ENCODE data around the gene AMN1. TPM values are rescaled to one million over a fixed set of nuclear protein-coding genes. Genes with fewer than 3 reads are reported as not detected.
A peak's percentile ranks its signal among the peaks of the same experiment; 100 is the strongest.

Gene AMN1
- total RNA-seq, 6 donors from 2014 or later: 2.1 to 15.9 (median 5.7) TPM

- H3K4me3 ChIP-seq: no peak overlapping the region
- peaks cover 2 to 5% (median 4%) of the 10 kb centered on the region in 4 donors for H3K9me3 ChIP-seq
- peaks cover 0 to 3% (median 0%) of the 10 kb centered on the region in 4 donors for H3K4me1 ChIP-seq
- no peak for ATAC-seq (ENCODE audit: low FRiP score in 2 of 2)
- WGBS, 2 donors: 89 to 90% methylated on average over 6 of the region's 6 CpGs
- peaks cover 0 to 9% (median under 1%) of the 10 kb centered on the region in 4 donors for H3K36me3 ChIP-seq
- H3K27ac ChIP-seq: no peak overlapping the region
- no peak for TF ChIP-seq CTCF (IDR thresholded peaks at IDR 0.05)
- no peak for DNase-seq
- no peaks in the 10 kb centered on the region for H3K27me3 ChIP-seq
Measured at GRCh38 chr12:31664038-31664437, 64.8 kb downstream of the AMN1 start.

- DNase-seq: no peak
- peaks cover 0 to 9% (median 0%) of the 10 kb centered on the region in 4 donors for H3K36me3 ChIP-seq
- peaks cover 0 to 3% (median under 1%) of the 10 kb centered on the region in 4 donors for H3K4me1 ChIP-seq
- no peaks in the 10 kb centered on the region for H3K27me3 ChIP-seq
- H3K27ac ChIP-seq: no peak overlapping the region
- WGBS, 2 donors: 86 to 96% methylated on average over 4 of the region's 4 CpGs
- no peak overlapping the region for H3K4me3 ChIP-seq
- no peak for ATAC-seq (ENCODE audit: low FRiP score in 2 of 2)
- H3K9me3 ChIP-seq: peaks cover 0 to under 1% (median 0%) of the 10 kb centered on the region in 4 donors
- TF ChIP-seq POLR2AphosphoS5 (IDR thresholded peaks at IDR 0.05): no peak
- no peak for TF ChIP-seq CTCF (IDR thresholded peaks at IDR 0.05)
- no peak for TF ChIP-seq POLR2A (IDR thresholded peaks at IDR 0.05)
- no peak for TF ChIP-seq EP300 (IDR thresholded peaks at IDR 0.05)
Measured at GRCh38 chr12:31663576-31663975, 65.2 kb downstream of the AMN1 start.

GRCh38 chr12:31662176-31662849 is 66.5 kb downstream of the AMN1 start:
- H3K4me1 ChIP-seq: peaks cover 0 to 6% (median 3%) of the 10 kb centered on the region in 4 donors
- no peak for ATAC-seq (ENCODE audit: low FRiP score in 2 of 2)

DNA sequence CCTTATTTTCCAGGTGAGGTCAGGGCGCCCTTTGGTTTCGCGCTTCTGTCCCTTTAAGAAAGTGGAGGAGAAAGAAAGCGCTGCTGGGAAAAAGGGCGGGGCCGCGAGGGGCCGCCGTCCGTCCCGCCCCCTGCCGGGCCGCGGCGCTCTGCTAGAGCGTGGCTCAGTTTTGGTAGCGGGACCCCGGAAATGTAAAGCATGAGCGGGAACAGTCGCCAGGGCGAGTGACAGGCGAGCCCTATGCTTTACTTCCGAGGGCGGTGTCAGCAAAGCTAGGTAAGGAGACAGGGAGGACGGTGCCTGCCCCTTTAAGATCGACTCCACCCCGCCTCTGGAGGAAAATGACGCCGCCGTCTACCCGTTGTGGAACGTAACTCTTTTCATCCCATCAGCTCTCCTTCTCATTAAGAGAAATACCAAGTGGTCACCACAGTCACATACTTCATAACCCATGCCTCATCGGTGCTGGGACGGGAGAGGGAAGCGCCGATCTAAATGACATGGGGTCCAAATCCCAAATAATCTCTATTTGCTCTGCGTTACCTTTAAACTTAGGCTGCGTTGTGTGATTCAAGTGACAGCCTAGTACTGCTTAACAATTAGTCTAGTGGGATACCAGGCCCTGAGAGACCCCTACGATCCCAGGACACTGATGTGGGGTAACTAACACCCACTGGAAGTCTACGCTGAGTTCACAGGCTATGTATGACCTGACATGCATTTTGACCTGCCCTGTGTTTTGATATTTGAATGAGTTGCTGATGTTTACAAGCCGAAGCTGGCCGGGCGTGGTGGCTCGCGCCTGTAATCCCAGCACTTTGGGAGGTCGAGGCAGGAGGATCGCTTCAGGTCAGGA is 69.5 kb downstream of the AMN1 start, which contains the start of gene ETFBKMT:
TSS of gene ETFBKMT (plus strand) at position 602 of the 856 bp plus-strand sequence. CDS start 2,266 bp downstream, outside the sequence.
- no peaks in the 10 kb centered on the region for H3K9me3 ChIP-seq
- H3K27me3 ChIP-seq: no peaks in the 10 kb centered on the region
- ATAC-seq (ENCODE audit: low FRiP score in 2 of 2) (peak; percentile 96), DNase-seq (peak; percentile 93 to 96)
- TF ChIP-seq EP300 (IDR thresholded peaks at IDR 0.05): no peak
- peak in 5 of 6 experiments; percentile 40 to 84 (median 67) for TF ChIP-seq CTCF (IDR thresholded peaks at IDR 0.05)
- peak; percentile 11 to 74 for TF ChIP-seq POLR2AphosphoS5 (IDR thresholded peaks at IDR 0.05)
- TF ChIP-seq POLR2A (IDR thresholded peaks at IDR 0.05): peak in 3 of 4 donors; percentile 47 to 70 (median 61)
- H3K4me1 ChIP-seq: peaks cover 0 to 6% (median 3%) of the 10 kb centered on the region in 4 donors
- 3 to 8% methylated on average over 44 to 47 of the region's 47 CpGs for WGBS, 2 donors
- peaks cover 0 to 9% (median 0%) of the 10 kb centered on the region in 4 donors for H3K36me3 ChIP-seq
- peak within 1 kb of the TSS; percentile 55 to 64 (median 60) for H3K4me3 ChIP-seq
- H3K27ac ChIP-seq: peak within 1 kb of the TSS; percentile 92 to 95 (median 94)

More at GRCh38 chr12:31662176-31662849, 66.5 kb downstream of the AMN1 start:
- Histone ChIP-seq H3K27ac (no peak overlapping the region), H3K4me3 (no peak overlapping the region), H3K9me3 (no peaks in the 10 kb centered on the region), H3K27me3 (no peaks in the 10 kb centered on the region), H3K36me3 (peaks cover 0 to 9% (median 0%) of the 10 kb centered on the region in 4 donors)
- DNase-seq: no peak
- no peak for TF ChIP-seq CTCF (IDR thresholded peaks at IDR 0.05)
- no peak for TF ChIP-seq EP300 (IDR thresholded peaks at IDR 0.05)
- TF ChIP-seq POLR2A (IDR thresholded peaks at IDR 0.05): no peak
- no peak for TF ChIP-seq POLR2AphosphoS5 (IDR thresholded peaks at IDR 0.05)
- 79 to 87% methylated on average over 6 of the region's 6 CpGs for WGBS, 2 donors

All from upper lobe of left lung (tissue), 6 donors.